BLaER1 treated with 17β-estradiol and CSF1 and Interleukin-3, amounts not matched to agents 10 nM and 100 nM (cell line): ENCODE results near the gene ZNF107.

ENCODE experiments used
- H3K27ac ChIP-seq, 11 experiments: shearing (Covaris generic); formaldehyde crosslinking; 2 replicates each; pipeline ENCODE4 v1.8.1; 2022
- H3K27me3 ChIP-seq, 11 experiments: shearing (Covaris generic); formaldehyde crosslinking; 2 replicates each; pipeline ENCODE4 v1.8.1; 2022
- H3K36me3 ChIP-seq, 11 experiments: shearing (Covaris generic); formaldehyde crosslinking; 2 replicates each; pipeline ENCODE4 v1.8.1; 2022
- H3K4me1 ChIP-seq, 10 experiments: shearing (Covaris generic); formaldehyde crosslinking; 2 replicates each; pipeline ENCODE4 v1.8.1; 2022
- H3K4me2 ChIP-seq, 11 experiments: shearing (Covaris generic); formaldehyde crosslinking; 2 replicates each; pipeline ENCODE4 v1.8.1; 2022
- H3K4me3 ChIP-seq, 10 experiments: shearing (Covaris generic); formaldehyde crosslinking; 2 replicates each; pipeline ENCODE4 v1.8.1; 2022
- H3K9ac ChIP-seq, 11 experiments: shearing (Covaris generic); formaldehyde crosslinking; 2 replicates each; pipeline ENCODE4 v1.8.1; 2022
- H3K9me3 ChIP-seq, 11 experiments: shearing (Covaris generic); formaldehyde crosslinking; replicated peaks in 1 of 11; 2 replicates each; pipeline ENCODE4 v1.8.1; 2022
- H4K20me1 ChIP-seq, 11 experiments: shearing (Covaris generic); formaldehyde crosslinking; 2 replicates each; pipeline ENCODE4 v1.8.1; 2022
- Cebpa-rat ChIP-seq, 11 experiments: shearing (Covaris generic); IDR thresholded peaks; 2 replicates each; pipeline ENCODE4 v1.8.1; 2022

The ZNF107 gene

DNA sequence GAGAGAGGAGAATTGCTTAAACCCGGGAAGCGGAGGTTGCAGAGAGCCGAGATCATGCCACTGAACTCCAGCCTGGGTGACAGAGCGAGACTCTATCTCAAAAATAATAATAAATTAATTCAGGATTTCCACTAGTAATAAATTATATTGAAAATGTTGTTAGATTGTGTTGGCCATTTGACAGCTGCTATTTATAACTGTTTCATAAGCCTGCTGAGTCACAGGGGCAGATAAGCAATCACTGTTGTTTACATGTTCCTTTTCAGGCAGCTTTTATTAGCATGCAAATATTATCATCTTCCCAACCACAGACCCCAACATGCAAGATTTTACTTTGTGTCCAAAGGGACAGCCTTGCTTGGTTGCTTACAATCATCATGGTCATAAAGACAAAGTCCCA is 78.7 kb downstream of the ZNF107 start:
- no peak for TF ChIP-seq Cebpa-rat (IDR thresholded peaks at IDR 0.05)
- H3K4me1 ChIP-seq: peaks cover 0 to 11% (median 2%) of the 10 kb centered on the region in 10 experiments; a peak in 6 of 20 replicates
- peak overlapping the region in 3 of 11 experiments; percentile 36 to 39 (median 38); a peak in 5 of 22 replicates for H3K4me2 ChIP-seq
- no peaks in the 10 kb centered on the region for H3K27me3 ChIP-seq
- H3K36me3 ChIP-seq: no peaks in the 10 kb centered on the region; a peak in 1 of 22 replicates
- H3K9ac ChIP-seq: no peak overlapping the region
- peak overlapping the region in 3 of 11 experiments; percentile 4 to 38 (median 33); a peak in 2 of 22 replicates for H3K27ac ChIP-seq
- H3K4me3 ChIP-seq: no peak overlapping the region
- peaks cover 33 to 55% (median 46%) of the 10 kb centered on the region in 11 experiments for H3K9me3 ChIP-seq
- no peaks in the 10 kb centered on the region for H4K20me1 ChIP-seq

DNA sequence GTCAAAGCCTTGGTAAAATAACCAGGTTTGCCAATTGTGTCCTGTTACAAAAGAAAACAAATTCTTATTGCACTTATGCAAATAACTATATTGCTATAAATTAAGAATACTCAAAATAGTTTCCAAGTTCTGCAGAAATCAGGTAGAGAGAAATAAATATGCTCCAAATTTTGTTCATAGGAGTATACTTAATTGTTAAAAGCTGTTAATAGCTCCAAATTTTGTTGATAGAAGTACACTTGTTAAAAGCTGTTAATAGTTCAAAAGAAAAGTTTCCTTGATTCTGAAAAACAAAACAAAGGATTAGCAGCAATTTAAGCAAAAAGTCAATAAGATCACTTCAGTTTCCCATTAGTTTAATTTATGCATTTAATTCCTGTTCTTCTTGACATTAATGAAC is 81.9 kb downstream of the ZNF107 start:
- Histone ChIP-seq H3K36me3 (no peaks in the 10 kb centered on the region; a peak in 1 of 22 replicates), H4K20me1 (no peaks in the 10 kb centered on the region), H3K27me3 (no peaks in the 10 kb centered on the region), H3K4me1 (peaks cover 0 to 11% (median 2%) of the 10 kb centered on the region in 10 experiments; a peak in 6 of 20 replicates), H3K27ac (no peak overlapping the region), H3K4me2 (no peak overlapping the region), H3K4me3 (no peak overlapping the region), H3K9ac (no peak overlapping the region), H3K9me3 (peaks cover 28 to 44% (median 32%) of the 10 kb centered on the region in 11 experiments)
- no peak for TF ChIP-seq Cebpa-rat (IDR thresholded peaks at IDR 0.05)

- H3K9me3 ChIP-seq: peaks cover 16 to 32% (median 26%) of the 10 kb centered on the region in 11 experiments
- no peak overlapping the region for H3K4me3 ChIP-seq
- H3K4me1 ChIP-seq: no peaks in the 10 kb centered on the region
- H3K9ac ChIP-seq: no peak overlapping the region
- H4K20me1 ChIP-seq: no peaks in the 10 kb centered on the region
- no peak overlapping the region for H3K4me2 ChIP-seq
- no peaks in the 10 kb centered on the region for H3K27me3 ChIP-seq
- no peak for TF ChIP-seq Cebpa-rat (IDR thresholded peaks at IDR 0.05)
- H3K27ac ChIP-seq: no peak overlapping the region
- H3K36me3 ChIP-seq: no peaks in the 10 kb centered on the region; a peak in 1 of 22 replicates
Measured at GRCh38 chr7:64753032-64753431, 87.1 kb downstream of the ZNF107 start.

- Histone ChIP-seq H3K27ac (no peak overlapping the region), H3K4me3 (no peak overlapping the region), H3K36me3 (no peaks in the 10 kb centered on the region), H3K4me1 (no peaks in the 10 kb centered on the region), H3K27me3 (no peaks in the 10 kb centered on the region), H4K20me1 (no peaks in the 10 kb centered on the region), H3K4me2 (no peak overlapping the region), H3K9ac (no peak overlapping the region), H3K9me3 (peaks cover 0 to 19% (median 11%) of the 10 kb centered on the region in 11 experiments; a peak in 13 of 22 replicates)
- no peak for TF ChIP-seq Cebpa-rat (IDR thresholded peaks at IDR 0.05)
Measured at GRCh38 chr7:64755865-64756264, 89.9 kb downstream of the ZNF107 start.

GRCh38 chr7:64758151-64758550 is 92.2 kb downstream of the ZNF107 start:
- TF ChIP-seq Cebpa-rat (IDR thresholded peaks at IDR 0.05): no peak
- H4K20me1 ChIP-seq: no peaks in the 10 kb centered on the region
- H3K27ac ChIP-seq: no peak overlapping the region
- no peak overlapping the region for H3K4me3 ChIP-seq
- H3K9ac ChIP-seq: no peak overlapping the region
- peaks cover 0 to 19% (median 10%) of the 10 kb centered on the region in 11 experiments; a peak in 13 of 22 replicates for H3K9me3 ChIP-seq
- no peaks in the 10 kb centered on the region for H3K27me3 ChIP-seq
- no peak overlapping the region for H3K4me2 ChIP-seq
- no peaks in the 10 kb centered on the region for H3K36me3 ChIP-seq
- no peaks in the 10 kb centered on the region for H3K4me1 ChIP-seq
